ENCODE results near the gene MPPED1. TPM values are rescaled to one million over a fixed set of nuclear protein-coding genes. Genes with fewer than 3 reads are reported as not detected.

Gene MPPED1
- total RNA-seq, 1 experiment from 2014 or later, result not detected

- CTCF ChIA-PET, result no interaction called here
These were observed 30.1 kb upstream of the MPPED1 start for GRCh38 chr22:43381693-43382092.

DNA sequence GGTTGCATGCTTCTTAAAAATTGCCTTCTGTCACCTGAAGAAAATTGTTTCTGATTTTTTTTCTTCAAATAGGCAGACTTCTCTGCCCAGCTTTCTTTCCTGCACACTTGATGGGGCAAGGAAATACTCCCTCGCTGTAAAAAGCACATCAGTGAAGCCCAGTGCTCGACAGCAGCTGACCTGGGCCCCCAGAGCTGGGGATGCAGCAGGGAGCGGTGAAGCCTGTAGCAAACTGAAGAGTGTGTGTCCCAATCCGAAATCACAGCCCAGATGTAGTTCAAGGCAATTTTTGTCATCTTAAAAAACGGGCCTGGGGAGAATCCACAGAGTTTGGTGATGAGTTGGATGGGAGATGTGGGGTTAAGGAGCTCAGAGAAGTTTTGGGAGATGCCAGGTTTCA is 27.0 kb upstream of the MPPED1 start:
- CTCF ChIA-PET, result no interaction called here
- no peak for DNase-seq

More at GRCh38 chr22:43381693-43382092, 30.1 kb upstream of the MPPED1 start:
- Histone ChIP-seq H3K27me3 (ENCODE audit: insufficient read depth, low read depth) (peaks cover 94% of the 10 kb centered on the region), H3K79me2 (ENCODE audit: low read depth) (no peaks in the 10 kb centered on the region), H3K9me2 (ENCODE audit: insufficient read depth) (no peaks in the 10 kb centered on the region), H4K20me1 (ENCODE audit: insufficient read depth) (no peaks in the 10 kb centered on the region), H3K27ac (no peak overlapping the region), H3K9me3 (ENCODE audit: insufficient read depth, low read depth) (no peaks in the 10 kb centered on the region), H3K36me3 (ENCODE audit: low read depth) (no peaks in the 10 kb centered on the region), H3F3A (ENCODE audit: insufficient read depth, low read depth) (no peaks in the 10 kb centered on the region), H3K4me3 (no peak overlapping the region), H3K4me2 (no peak overlapping the region), H2AFZ (no peak overlapping the region), H3K4me1 (replicated peaks; ENCODE audit: insufficient read depth) (no peaks in the 10 kb centered on the region)
- POLR2A ChIA-PET (ENCODE audit: unreplicated experiment), result no interaction called here
- no peak for DNase-seq
- TF ChIP-seq EZH2 (IDR thresholded peaks at IDR 0.05; ENCODE audit: low read depth) (no peak), CTCF (conservative IDR thresholded peaks at IDR 0.05) (no peak)
- intact Hi-C loops (cut with micrococcal nuclease; ENCODE audit: unreplicated experiment), result no loop called here
- no TSS peak for BruUV-seq (replicated peaks)

DNA sequence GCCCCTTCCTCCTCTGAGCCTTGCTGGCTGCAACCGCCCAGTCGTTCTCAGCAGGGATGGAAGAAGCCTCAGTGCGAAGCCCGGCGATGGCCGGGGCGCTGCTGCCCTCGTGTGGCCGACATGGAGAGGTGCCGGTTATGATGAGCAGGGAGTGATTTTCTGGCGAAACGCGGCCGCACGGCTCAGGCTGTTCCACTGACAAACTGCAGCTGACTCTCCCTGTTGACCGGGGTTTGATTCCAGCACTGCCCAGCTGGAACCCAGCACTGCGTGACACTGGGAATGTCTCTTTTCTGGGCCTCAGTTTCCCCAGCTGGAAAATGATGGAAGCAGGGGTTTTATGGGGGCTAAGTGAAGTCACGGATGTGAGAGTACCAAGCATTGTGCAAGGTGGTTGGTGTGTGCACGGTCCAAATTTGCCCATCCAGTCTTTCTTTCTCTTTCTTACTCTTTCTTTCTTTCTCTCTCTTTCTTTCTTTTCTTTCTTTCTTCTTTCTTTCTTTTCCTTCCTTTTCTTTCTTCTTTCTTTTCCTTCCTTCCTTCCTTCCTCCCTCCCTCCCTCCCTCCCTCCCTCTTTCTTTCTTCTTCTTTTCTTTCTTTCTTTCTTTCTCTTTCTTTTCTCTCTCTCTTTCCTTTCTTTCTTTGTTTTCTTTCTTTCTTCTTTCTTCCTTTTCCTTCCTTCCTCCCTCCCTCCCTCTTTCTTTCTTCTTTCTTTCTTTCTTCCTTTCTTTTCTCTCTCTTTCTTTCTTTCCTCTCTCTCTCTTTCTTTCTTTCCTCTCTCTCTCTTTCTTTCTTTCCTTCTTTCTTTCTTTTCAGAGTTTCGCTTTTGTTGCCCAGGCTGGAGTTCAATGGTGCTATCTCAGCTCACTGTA is 25.8 kb upstream of the MPPED1 start:
- ChIA-PET CTCF (interaction anchor here (0.6 to 0.7 kb wide), 3 partner anchors 117 to 233 kb away, joined by 3 to 6 read pairs (median 3); no protein-coding TSS in a partner anchor), POLR2A (ENCODE audit: unreplicated experiment) (no interaction called here)
- Histone ChIP-seq H3K4me3 (no peak overlapping the region), H2AFZ (no peak overlapping the region), H3K27ac (no peak overlapping the region), H3K4me2 (no peak overlapping the region), H3K9me2 (ENCODE audit: insufficient read depth) (no peaks in the 10 kb centered on the region), H3K27me3 (ENCODE audit: insufficient read depth, low read depth) (peaks cover 95% of the 10 kb centered on the region), H4K20me1 (ENCODE audit: insufficient read depth) (no peaks in the 10 kb centered on the region), H3F3A (ENCODE audit: insufficient read depth, low read depth) (no peaks in the 10 kb centered on the region), H3K36me3 (ENCODE audit: low read depth) (no peaks in the 10 kb centered on the region), H3K79me2 (ENCODE audit: low read depth) (no peaks in the 10 kb centered on the region), H3K4me1 (replicated peaks; ENCODE audit: insufficient read depth) (no peaks in the 10 kb centered on the region), H3K9me3 (ENCODE audit: insufficient read depth, low read depth) (no peaks in the 10 kb centered on the region)
- intact Hi-C loops (cut with micrococcal nuclease; ENCODE audit: unreplicated experiment), result loop anchor here (1.0 kb wide), 2 partner anchors 112 to 155 kb away; no protein-coding TSS in a partner anchor
- BruUV-seq (replicated peaks), result no TSS peak
- TF ChIP-seq EZH2 (IDR thresholded peaks at IDR 0.05; ENCODE audit: low read depth) (no peak), CTCF (conservative IDR thresholded peaks at IDR 0.05) (peak; percentile 96)
- peak; percentile 48 to 68 for DNase-seq

More for the DNA sequence above, 27.0 kb upstream of the MPPED1 start:
- Histone ChIP-seq H3K9me2 (ENCODE audit: insufficient read depth) (no peaks in the 10 kb centered on the region), H3K36me3 (ENCODE audit: low read depth) (no peaks in the 10 kb centered on the region), H3K4me2 (no peak overlapping the region), H3K9me3 (ENCODE audit: insufficient read depth, low read depth) (no peaks in the 10 kb centered on the region), H3K79me2 (ENCODE audit: low read depth) (no peaks in the 10 kb centered on the region), H2AFZ (no peak overlapping the region), H3K27ac (no peak overlapping the region), H3F3A (ENCODE audit: insufficient read depth, low read depth) (no peaks in the 10 kb centered on the region), H3K4me3 (no peak overlapping the region), H3K27me3 (ENCODE audit: insufficient read depth, low read depth) (peaks cover 95% of the 10 kb centered on the region), H4K20me1 (ENCODE audit: insufficient read depth) (no peaks in the 10 kb centered on the region), H3K4me1 (replicated peaks; ENCODE audit: insufficient read depth) (no peaks in the 10 kb centered on the region)
- intact Hi-C loops (cut with micrococcal nuclease; ENCODE audit: unreplicated experiment), result loop anchor here (1.0 kb wide), 2 partner anchors 111 to 154 kb away; no protein-coding TSS in a partner anchor
- POLR2A ChIA-PET (ENCODE audit: unreplicated experiment), result no interaction called here
- no TSS peak for BruUV-seq (replicated peaks)
- TF ChIP-seq CTCF (conservative IDR thresholded peaks at IDR 0.05) (no peak), EZH2 (IDR thresholded peaks at IDR 0.05; ENCODE audit: low read depth) (no peak)
